T-helper 1 cell treated with Interleukin-12 subunit alpha and Interleukin-12 subunit beta and Interleukin-4 antibody, amounts not matched to agents 30 μg/mL and 1 μg/mL, for 36 hours (primary cell): ENCODE measurements around the gene NAGLU.
"Not testable (repeated sequence)": the region's sequence is repeated elsewhere in the genome, so short reads cannot be mapped to it uniquely, and the experiment has no call there.

ENCODE experiments used
- H3K27ac Mint-ChIP-seq: one replicate; pipeline ENCODE4 v1.8.0; 2021; ENCODE audit warnings: mild to moderate bottlenecking, mixed read lengths
- H3K27me3 Mint-ChIP-seq: one replicate; pipeline ENCODE4 v1.8.0; 2021; ENCODE audit warnings: low read depth, mixed read lengths
- H3K36me3 Mint-ChIP-seq: one replicate; pipeline ENCODE4 v1.8.0; 2021; ENCODE audit warnings: low read depth, mixed read lengths
- H3K4me1 Mint-ChIP-seq: one replicate; pipeline ENCODE4 v1.8.0; 2021; ENCODE audit warnings: low read depth, mixed read lengths
- H3K4me3 Mint-ChIP-seq: one replicate; pipeline ENCODE4 v1.8.0; 2021; ENCODE audit warnings: mild to moderate bottlenecking, moderate library complexity, mixed read lengths
- H3K9me3 Mint-ChIP-seq: one replicate; pipeline ENCODE4 v1.8.0; 2021; ENCODE audit warnings: mixed read lengths

Gene NAGLU

DNA sequence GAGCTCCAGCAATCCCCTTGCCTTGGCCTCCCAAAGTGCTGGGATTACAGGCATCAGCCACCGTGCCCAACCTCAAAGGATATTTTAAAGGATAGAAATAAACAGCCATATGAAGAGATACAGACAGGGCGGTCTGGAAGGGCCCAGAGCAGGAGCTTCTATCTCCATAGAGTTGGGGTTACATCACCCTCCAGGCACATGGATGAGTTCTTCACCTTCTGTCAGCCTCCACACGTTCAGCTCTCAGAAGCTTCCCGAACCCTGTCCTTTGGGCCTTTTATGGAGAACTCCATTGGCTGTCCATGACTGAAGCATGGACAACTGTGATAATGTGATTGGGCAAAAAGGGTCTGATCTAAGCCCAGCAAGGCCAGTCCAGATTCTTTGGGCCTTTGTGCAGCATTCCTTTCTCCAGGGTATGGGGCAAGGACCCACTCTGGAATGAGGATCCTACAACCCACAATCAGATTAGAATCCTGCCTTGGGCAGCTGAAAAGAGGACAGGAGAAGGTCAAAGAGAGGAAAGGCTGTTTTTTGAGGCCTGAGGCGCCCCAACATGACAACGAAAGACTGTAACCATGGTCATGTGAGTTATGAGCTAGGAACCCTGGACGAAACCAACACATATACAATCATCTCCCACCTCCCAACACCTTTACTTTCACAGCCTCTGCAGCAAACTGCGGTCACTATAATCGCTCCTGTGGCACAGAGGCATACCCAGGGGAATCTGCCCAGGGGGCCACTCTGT, 9.9 kb downstream of the NAGLU start:
- H3K27ac Mint-ChIP-seq, H3K36me3 Mint-ChIP-seq, H3K9me3 Mint-ChIP-seq, H3K27me3 Mint-ChIP-seq, H3K4me3 Mint-ChIP-seq: not testable (repeated sequence)
- peaks cover 21% of the 10 kb centered on the region for H3K4me1 Mint-ChIP-seq

DNA sequence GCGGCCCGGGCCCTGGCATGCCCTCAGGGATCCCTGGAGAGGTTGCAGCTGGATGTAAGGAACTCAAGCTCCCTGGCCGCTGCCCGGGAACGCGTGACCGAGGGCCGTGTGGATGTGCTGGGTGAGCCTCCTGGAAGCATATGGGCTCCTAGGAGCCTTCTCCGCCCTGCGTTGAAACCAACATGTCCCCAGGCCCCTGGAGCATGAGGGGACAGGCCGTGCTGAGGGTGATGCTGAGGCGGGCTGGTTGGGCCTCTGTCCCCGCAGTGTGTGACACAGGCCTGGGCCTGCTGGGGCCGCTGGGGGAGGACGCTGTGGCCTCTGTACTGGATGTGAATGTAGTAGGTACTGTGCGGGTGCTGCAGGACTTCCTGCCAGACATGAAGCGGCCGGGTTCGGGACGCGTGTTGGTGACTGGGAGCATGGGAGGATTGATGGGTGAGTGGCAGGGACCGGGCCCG, 11.0 kb downstream of the NAGLU start:
- Mint-ChIP-seq H3K36me3 (peaks cover 3% of the 10 kb centered on the region), H3K27me3 (no peaks in the 10 kb centered on the region), H3K27ac (no peak overlapping the region), H3K9me3 (no peaks in the 10 kb centered on the region), H3K4me1 (peaks cover 12% of the 10 kb centered on the region), H3K4me3 (no peak overlapping the region)

DNA sequence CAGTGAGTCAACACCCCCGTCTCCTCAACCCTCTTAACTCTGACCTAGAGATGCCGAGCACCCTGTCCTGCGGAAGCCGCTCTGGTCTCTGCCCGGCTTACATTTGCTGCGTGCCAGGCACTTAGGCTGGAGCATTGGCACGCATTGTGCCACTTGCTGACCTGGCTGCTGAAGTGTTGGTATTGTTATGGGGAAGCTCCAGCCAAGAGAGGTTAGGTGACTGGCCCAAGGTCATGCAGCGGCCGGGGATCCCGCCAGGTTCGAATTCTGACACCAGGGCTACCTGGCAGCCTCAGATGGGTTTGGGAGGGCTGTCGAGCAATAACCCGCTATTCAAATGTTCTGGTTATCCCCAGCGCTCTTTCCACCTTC, 11.6 kb downstream of the NAGLU start:
- H3K27ac Mint-ChIP-seq = no peak overlapping the region
- H3K4me1 Mint-ChIP-seq = peaks cover 12% of the 10 kb centered on the region
- peaks cover 3% of the 10 kb centered on the region for H3K36me3 Mint-ChIP-seq
- no peaks in the 10 kb centered on the region for H3K9me3 Mint-ChIP-seq
- H3K27me3 Mint-ChIP-seq = no peaks in the 10 kb centered on the region
- no peak overlapping the region for H3K4me3 Mint-ChIP-seq

GRCh38 chr17:42548070-42548837, 12.2 kb downstream of the NAGLU start:
- no peaks in the 10 kb centered on the region for H3K27me3 Mint-ChIP-seq
- no peak overlapping the region for H3K4me3 Mint-ChIP-seq
- no peaks in the 10 kb centered on the region for H3K9me3 Mint-ChIP-seq
- no peak overlapping the region for H3K27ac Mint-ChIP-seq
- peaks cover 10% of the 10 kb centered on the region for H3K4me1 Mint-ChIP-seq
- peaks cover 3% of the 10 kb centered on the region for H3K36me3 Mint-ChIP-seq

- H3K4me1 Mint-ChIP-seq = peaks cover 10% of the 10 kb centered on the region
- peaks cover 3% of the 10 kb centered on the region for H3K36me3 Mint-ChIP-seq
- H3K27me3 Mint-ChIP-seq = no peaks in the 10 kb centered on the region
- H3K4me3 Mint-ChIP-seq = peak overlapping the region; percentile 35
- H3K9me3 Mint-ChIP-seq = no peaks in the 10 kb centered on the region
- peak overlapping the region; percentile 5 for H3K27ac Mint-ChIP-seq
Observed at GRCh38 chr17:42548993-42549755, 13.1 kb downstream of the NAGLU start.

GRCh38 chr17:42552736-42553135, 16.7 kb downstream of the NAGLU start, which contains the start of gene HSD17B1:
Gene HSD17B1, plus strand, starts transcription at chr17:42552923. Its CDS starts 11 bp downstream, at chr17:42552934.
- H3K36me3 Mint-ChIP-seq, H3K27me3 Mint-ChIP-seq: not testable (repeated sequence)
- H3K27ac Mint-ChIP-seq = peak within 1 kb of the TSS; percentile 92

GRCh38 chr17:42553161-42553818, 17.2 kb downstream of the NAGLU start:
- H3K27me3 Mint-ChIP-seq = no peaks in the 10 kb centered on the region
- H3K36me3 Mint-ChIP-seq = peaks cover 3% of the 10 kb centered on the region
- H3K4me1 Mint-ChIP-seq = peaks cover 21% of the 10 kb centered on the region

More at GRCh38 chr17:42552736-42553135, 16.7 kb downstream of the NAGLU start, which contains the start of gene HSD17B1:
- H3K9me3 Mint-ChIP-seq = not testable (repeated sequence)
- Mint-ChIP-seq H3K4me3 (peak within 1 kb of the TSS; percentile 94), H3K4me1 (peaks cover 21% of the 10 kb centered on the region)

GRCh38 chr17:42553866-42554249, 17.8 kb downstream of the NAGLU start:
- H3K27me3 Mint-ChIP-seq = no peaks in the 10 kb centered on the region

More at GRCh38 chr17:42553161-42553818, 17.2 kb downstream of the NAGLU start:
- peak overlapping the region; percentile 59 for H3K27ac Mint-ChIP-seq
- H3K4me3 Mint-ChIP-seq = peak overlapping the region; percentile 94
- no peaks in the 10 kb centered on the region for H3K9me3 Mint-ChIP-seq

DNA sequence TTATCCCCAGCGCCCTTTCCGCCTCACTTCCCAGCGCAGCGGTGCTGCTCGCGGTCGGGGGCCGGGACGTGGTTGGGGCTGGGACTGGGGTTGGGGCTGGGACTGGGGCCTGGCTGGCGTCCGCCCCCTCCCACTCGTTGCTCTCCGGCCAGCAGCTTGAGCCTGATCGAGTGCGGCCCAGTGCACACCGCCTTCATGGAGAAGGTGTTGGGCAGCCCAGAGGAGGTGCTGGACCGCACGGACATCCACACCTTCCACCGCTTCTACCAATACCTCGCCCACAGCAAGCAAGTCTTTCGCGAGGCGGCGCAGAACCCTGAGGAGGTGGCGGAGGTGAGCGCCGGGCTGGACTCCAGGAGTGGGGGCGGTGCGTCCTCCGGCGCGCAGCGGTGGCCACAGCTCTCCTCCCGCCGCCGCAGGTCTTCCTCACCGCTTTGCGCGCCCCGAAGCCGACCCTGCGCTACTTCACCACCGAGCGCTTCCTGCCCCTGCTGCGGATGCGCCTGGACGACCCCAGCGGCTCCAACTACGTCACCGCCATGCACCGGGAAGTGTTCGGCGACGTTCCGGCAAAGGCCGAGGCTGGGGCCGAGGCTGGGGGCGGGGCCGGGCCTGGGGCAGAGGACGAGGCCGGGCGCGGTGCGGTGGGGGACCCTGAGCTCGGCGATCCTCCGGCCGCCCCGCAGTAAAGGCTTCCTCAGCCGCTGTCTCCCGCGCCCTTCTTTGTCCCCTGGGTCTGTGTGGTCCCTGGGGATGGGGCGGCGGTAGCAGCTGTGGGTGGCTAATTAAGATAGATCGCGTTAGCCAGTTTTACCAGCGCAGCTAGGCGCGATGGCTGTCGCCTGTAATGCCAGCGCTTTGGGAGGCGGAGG, 18.4 kb downstream of the NAGLU start:
- Mint-ChIP-seq H3K27ac (peak overlapping the region; percentile 92), H3K4me3 (peak overlapping the region; percentile 94), H3K9me3 (no peaks in the 10 kb centered on the region), H3K27me3 (no peaks in the 10 kb centered on the region), H3K36me3 (peaks cover 3% of the 10 kb centered on the region), H3K4me1 (peaks cover 14% of the 10 kb centered on the region)

More at GRCh38 chr17:42553866-42554249, 17.8 kb downstream of the NAGLU start:
- H3K4me3 Mint-ChIP-seq = peak overlapping the region; percentile 94
- peak overlapping the region; percentile 92 for H3K27ac Mint-ChIP-seq
- peaks cover 19% of the 10 kb centered on the region for H3K4me1 Mint-ChIP-seq
- no peaks in the 10 kb centered on the region for H3K9me3 Mint-ChIP-seq
- H3K36me3 Mint-ChIP-seq = peaks cover 3% of the 10 kb centered on the region

GRCh38 chr17:42555122-42555622, 19.1 kb downstream of the NAGLU start:
- Mint-ChIP-seq H3K9me3 (no peaks in the 10 kb centered on the region), H3K36me3 (peaks cover 3% of the 10 kb centered on the region), H3K4me3 (peak overlapping the region; percentile 94), H3K27ac (peak overlapping the region; percentile 92), H3K27me3 (no peaks in the 10 kb centered on the region), H3K4me1 (peaks cover 14% of the 10 kb centered on the region)

DNA sequence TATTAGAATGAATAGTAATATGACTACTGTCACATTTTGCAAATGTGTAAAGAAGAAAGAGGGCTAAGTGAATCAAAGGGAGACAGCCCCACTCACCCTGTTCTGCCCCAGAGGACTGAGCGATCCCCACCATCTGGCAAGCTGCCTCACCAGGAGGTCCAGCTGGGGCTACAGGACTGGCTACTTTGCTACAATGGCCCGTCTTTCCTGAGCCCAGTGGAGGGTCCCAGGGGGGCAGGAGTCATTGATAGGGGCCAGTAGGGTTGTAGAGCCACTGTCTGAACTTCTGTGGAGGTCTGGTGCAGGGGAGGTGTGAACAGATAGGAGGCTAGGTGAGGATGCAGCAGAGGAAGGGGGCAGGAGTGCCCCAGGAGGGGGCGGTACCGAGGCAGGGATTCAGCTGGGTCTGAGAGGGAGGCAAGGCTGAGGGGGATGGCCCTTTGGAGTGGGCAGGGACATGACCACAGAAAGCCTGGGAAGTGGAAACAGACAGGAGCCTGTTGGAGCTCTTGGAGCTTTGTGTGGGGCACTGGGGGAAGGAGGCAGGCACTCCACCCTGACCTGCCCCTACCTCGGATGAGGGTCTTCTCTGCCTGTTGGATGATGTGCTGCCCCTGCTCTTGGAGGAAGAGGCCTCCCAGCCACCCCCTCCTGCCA, 20.0 kb downstream of the NAGLU start:
- H3K27me3 Mint-ChIP-seq, H3K27ac Mint-ChIP-seq, H3K36me3 Mint-ChIP-seq, H3K9me3 Mint-ChIP-seq: not testable (repeated sequence)
- peak overlapping the region; percentile 44 for H3K4me3 Mint-ChIP-seq
- peaks cover 13% of the 10 kb centered on the region for H3K4me1 Mint-ChIP-seq

GRCh38 chr17:42559075-42559474, 23.0 kb downstream of the NAGLU start:
- Mint-ChIP-seq H3K9me3 (no peaks in the 10 kb centered on the region), H3K36me3 (peaks cover 10% of the 10 kb centered on the region), H3K4me1 (peaks cover 32% of the 10 kb centered on the region), H3K4me3 (no peak overlapping the region), H3K27me3 (no peaks in the 10 kb centered on the region), H3K27ac (no peak overlapping the region)

DNA sequence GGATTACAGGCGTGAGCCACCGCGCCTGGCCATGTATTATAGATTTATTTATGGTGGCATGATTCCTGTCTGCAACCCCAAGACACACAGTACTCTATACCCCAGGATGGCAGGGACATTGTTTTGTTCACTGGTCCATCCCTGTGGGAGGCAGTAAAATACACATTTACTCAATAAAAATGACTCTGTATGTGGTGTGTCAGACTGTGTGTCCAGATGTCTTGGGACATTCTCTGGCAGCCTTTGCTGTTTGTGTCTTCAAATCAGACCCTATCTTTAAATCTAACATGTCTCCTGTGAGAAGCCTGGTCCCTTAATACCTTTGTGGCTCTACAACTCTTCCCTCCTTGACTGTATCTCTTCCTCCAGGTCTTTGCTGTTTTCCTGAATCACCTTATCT, 24.2 kb downstream of the NAGLU start:
- Mint-ChIP-seq H3K27ac (peak overlapping the region; percentile 62), H3K4me3 (no peak overlapping the region), H3K9me3 (no peaks in the 10 kb centered on the region), H3K4me1 (peaks cover 30% of the 10 kb centered on the region), H3K36me3 (peaks cover 10% of the 10 kb centered on the region), H3K27me3 (no peaks in the 10 kb centered on the region)
